Heart left ventricle (tissue), 13 donors: ENCODE data around the gene MYOM1.
"Not testable (repeated sequence)": the region's sequence is repeated elsewhere in the genome, so short reads cannot be mapped to it uniquely, and the experiment has no call there.

Experiments
- CTCF ChIP-seq, 12 donors: fragments of 200-600 bp; sonication (generic) in 4 of 12; IDR thresholded peaks; one replicate each; pipeline versions ENCODE4 v1.5.0 to v1.8.0; 2018 to 2022; ENCODE audit warnings: antibody characterized with exemption in 12 of 12, mild to moderate bottlenecking in 5 of 12
- POLR2A ChIP-seq, 2 donors: fragments of 450-650 bp; IDR thresholded peaks; one replicate each; pipeline ENCODE4 v1.6.1; 2017; ENCODE audit warnings: antibody characterized with exemption in 2 of 2, mild to moderate bottlenecking in 2 of 2, moderate library complexity in 2 of 2
- donor health status: ischemic (EF 13 %, LVEDD 7.1; RV severe dilation, severe dysfunction).
- donor health status: DM: no; HTN: yes; CAD: no.
- donor health status: DM: no; HTN: no; CAD: no.
- donor health status: ischemic (EF 25% LVEDD 6.9; RV normal size, moderate dysfunction).
- donor health status: ischemic (EF 25% LVEDD 5.7; RV mildly dilated, moderate dysfunction).
- donor health status: ischemic (EF 35%, LVEDD 5.7; RV mildly dilated, moderate dysfunction).
- donor health status: nonischemic (EF 11% LVEDD 7.7; RV severe dilation, severe dysfunction).
- donor health status: DM: yes; HTN: yes; CAD: no.
- donor health status: PGD.
- donor health status: ischemic (EF 29% LVEDD 5.4; RV normal size, mild dysfunction).
- donor health status: nonischemic (EF 23%, LVEDD 6.1; RV moderate dilation, normal function).

DNA sequence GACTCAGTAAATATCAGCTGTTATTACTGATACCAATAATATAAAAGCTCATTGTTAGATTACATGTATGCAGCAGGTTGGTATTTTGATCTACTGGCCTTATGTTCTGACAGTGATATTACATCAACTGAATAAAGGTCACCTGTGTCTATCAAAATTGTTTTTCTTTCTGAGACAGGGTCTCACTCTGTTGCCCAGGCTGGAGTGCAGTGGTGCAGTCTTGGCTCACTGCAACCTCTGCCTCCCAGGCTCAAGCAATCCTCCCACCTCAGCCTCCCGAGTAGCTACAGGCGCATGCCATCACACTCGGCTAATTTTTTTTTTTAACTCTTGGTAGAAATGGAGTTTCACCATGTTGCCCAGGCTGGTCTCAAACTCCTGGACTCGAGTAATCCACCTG is 1.1 kb upstream of the MYOM1 start:
- TF ChIP-seq CTCF, POLR2A (IDR thresholded peaks at IDR 0.05): not testable (repeated sequence)
